GM19328 (cell line): ENCODE results near the gene ACSM3.
"Not testable (repeated sequence)": the region's sequence is repeated elsewhere in the genome, so short reads cannot be mapped to it uniquely, and the experiment has no call there.

Experiments used
- ATAC-seq: cut with Tn5 transposase; IDR thresholded peaks from one replicate; pipeline ENCODE4 v1.9.1; 2021; ENCODE audit warnings: mild to moderate bottlenecking, moderate library complexity; ENCODE audit not compliant: unreplicated experiment

The ACSM3 gene

GRCh38 chr16:20755238-20755637, 8.6 kb upstream of the ACSM3 start:
- no peak for ATAC-seq

- not testable (repeated sequence) for ATAC-seq
These were observed 8.0 kb upstream of the ACSM3 start for GRCh38 chr16:20755799-20756198.

- no peak for ATAC-seq
These were observed 3.5 kb upstream of the ACSM3 start for GRCh38 chr16:20760346-20760745.

GRCh38 chr16:20761175-20761574, 2.6 kb upstream of the ACSM3 start:
- no peak for ATAC-seq

- no peak for ATAC-seq
These were observed 1.2 kb upstream of the ACSM3 start for GRCh38 chr16:20762404-20763123.

- not testable (repeated sequence) for ATAC-seq
These were observed 634 bp downstream of the ACSM3 start for GRCh38 chr16:20764448-20764847.

- ATAC-seq = no peak
These were observed 1.9 kb downstream of the ACSM3 start for GRCh38 chr16:20765732-20766131.

- ATAC-seq = no peak
These were observed 2.5 kb downstream of the ACSM3 start for GRCh38 chr16:20766294-20766693.

GRCh38 chr16:20767577-20767976, 3.8 kb downstream of the ACSM3 start:
- ATAC-seq = no peak

GRCh38 chr16:20768121-20768520, 4.3 kb downstream of the ACSM3 start:
- ATAC-seq = no peak

GRCh38 chr16:20768818-20769217, 5.0 kb downstream of the ACSM3 start:
- ATAC-seq = no peak

GRCh38 chr16:20773679-20774078, 9.9 kb downstream of the ACSM3 start:
- ATAC-seq = no peak

- ATAC-seq = no peak
These were observed 11.0 kb downstream of the ACSM3 start for GRCh38 chr16:20774703-20775362.

GRCh38 chr16:20781697-20782096, 17.9 kb downstream of the ACSM3 start:
- ATAC-seq = no peak

GRCh38 chr16:20782470-20782869, 18.7 kb downstream of the ACSM3 start:
- ATAC-seq = no peak

- ATAC-seq = no peak
These were observed 20.4 kb downstream of the ACSM3 start for GRCh38 chr16:20784204-20784603.

- no peak for ATAC-seq
These were observed 25.3 kb downstream of the ACSM3 start for GRCh38 chr16:20789130-20789529.

GRCh38 chr16:20791923-20792612, 28.3 kb downstream of the ACSM3 start:
- ATAC-seq = no peak

GRCh38 chr16:20798364-20798763, 34.5 kb downstream of the ACSM3 start:
- no peak for ATAC-seq

GRCh38 chr16:20799599-20799998, 35.8 kb downstream of the ACSM3 start:
- ATAC-seq = no peak

GRCh38 chr16:20801278-20801677, 37.5 kb downstream of the ACSM3 start:
- no peak for ATAC-seq

- no peak for ATAC-seq
These were observed 39.4 kb downstream of the ACSM3 start for GRCh38 chr16:20803192-20803560.
